A673 (cell line): Measurements from ENCODE around the gene PPP2CA. TPM values are rescaled to one million over a fixed set of nuclear protein-coding genes. Genes with fewer than 3 reads are reported as not detected.

Source experiments
- BruUV-seq: library from RNA; stranded (reverse); fragments of 400-500 nt; replicated peaks from 2 replicates; lab custom pipeline; 2021; lab: Mats Ljungman, UMichigan
- CTCF ChIA-PET: fragments of 300-600 bp; sonication (Branson Sonifier 250); formaldehyde crosslinking; loops from one replicate; lab custom pipeline; 2022; ENCODE audit warnings: antibody characterized with exemption; lab: Charles Lee
- POLR2A ChIA-PET: fragments of 300-600 bp; sonication (Branson Sonifier 250); formaldehyde crosslinking; loops from one replicate; lab custom pipeline; 2022; ENCODE audit warnings: antibody characterized with exemption; ENCODE audit not compliant: low non-redundant PET; lab: Charles Lee
- DNase-seq: peaks from one replicate; pipeline ENCODE4 v3.0.0-alpha.2; 2015; ENCODE audit warnings: low spot score
- H3K27ac ChIP-seq: fragments of 200-600 bp; sonication (generic); 2 replicates; pipeline ENCODE4 v1.5.1; 2016; ENCODE audit warnings: mixed run types, low read depth, mild to moderate bottlenecking, mixed read lengths, antibody characterized with exemption, low read length; ENCODE audit not compliant: poor library complexity, severe bottlenecking
- H3K27me3 ChIP-seq: fragments of 200-600 bp; sonication (generic); replicated peaks from 2 replicates; pipeline ENCODE4 v1.6.1; 2017; ENCODE audit warnings: mixed run types, low read depth, mild to moderate bottlenecking, mixed read lengths, antibody characterized with exemption, low read length; ENCODE audit not compliant: insufficient read depth, poor library complexity
- H3K36me3 ChIP-seq: fragments of 200-600 bp; sonication (generic); 2 replicates; pipeline ENCODE4 v1.6.1; 2016; ENCODE audit warnings: mixed run types, mild to moderate bottlenecking, mixed read lengths, antibody characterized with exemption, low read length; ENCODE audit not compliant: insufficient read depth, poor library complexity, severe bottlenecking
- H3K4me1 ChIP-seq: fragments of 200-600 bp; sonication (generic); 2 replicates; pipeline ENCODE4 v1.6.1; 2017; ENCODE audit warnings: mixed run types, mild to moderate bottlenecking, mixed read lengths, antibody characterized with exemption, low read length; ENCODE audit not compliant: insufficient read depth, poor library complexity, severe bottlenecking
- H3K4me3 ChIP-seq: fragments of 200-600 bp; sonication (generic); 2 replicates; pipeline ENCODE4 v1.5.1; 2016; ENCODE audit warnings: low read depth, mixed run types, mild to moderate bottlenecking, mixed read lengths, low read length; ENCODE audit not compliant: poor library complexity, severe bottlenecking
- H3K9me3 ChIP-seq: fragments of 200-600 bp; sonication (generic); 2 replicates; pipeline ENCODE4 v1.6.1; 2016; ENCODE audit warnings: mixed run types, low read depth, mild to moderate bottlenecking, mixed read lengths, antibody characterized with exemption, low read length; ENCODE audit not compliant: poor library complexity, severe bottlenecking
- EZH2 ChIP-seq: fragments of 200-600 bp; sonication (generic); IDR thresholded peaks from 2 replicates; pipeline ENCODE4 v1.6.1; 2017; ENCODE audit warnings: borderline replicate concordance, low read depth, mild to moderate bottlenecking, mixed read lengths, antibody characterized with exemption, low read length; ENCODE audit not compliant: poor library complexity, severe bottlenecking
- intact Hi-C: fragments of 100-400 bp; cut with micrococcal nuclease; formaldehyde crosslinking; loops from one replicate; pipeline ENCODE4 v1.10.0; 2022; ENCODE audit not compliant: unreplicated experiment
- total RNA-seq: library from RNA; stranded (reverse); gene quantifications from 2 replicates; pipeline ENCODE4 v1.2.3, GENCODE V29; 2021
- TF ChIP-seq, protein P1 (sequence below): fragments of 300-800, 200-600 bp; sonication (generic); conservative IDR thresholded peaks from 2 replicates; pipeline ENCODE4 v1.5.1; 2017; ENCODE audit warnings: low read depth, mild to moderate bottlenecking, antibody characterized with exemption, low read length, moderate library complexity, mixed read lengths

PPP2CA gene
- total RNA-seq, 1 experiment from 2014 or later: 227 TPM

DNA sequence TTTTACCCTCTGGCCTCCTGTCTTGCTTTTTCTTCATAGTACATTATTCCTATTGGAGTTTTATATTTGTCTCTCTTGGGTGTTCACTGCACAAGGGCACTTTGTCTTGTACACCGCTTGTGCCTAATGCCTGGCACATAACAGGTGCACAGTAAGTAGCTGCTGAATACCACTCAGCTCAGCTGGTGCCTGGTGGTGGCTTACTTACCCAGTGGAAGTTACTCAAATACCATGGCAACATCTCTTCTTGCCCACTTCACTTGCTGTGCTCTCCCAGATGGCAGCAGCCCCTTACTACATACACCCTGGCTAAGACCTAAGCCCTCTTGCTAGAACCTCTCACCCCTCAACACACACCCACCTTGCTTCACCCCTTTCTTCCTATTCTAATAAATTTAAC is 37.8 kb downstream of the PPP2CA start:
- Histone ChIP-seq H3K27me3 (no peaks in the 10 kb centered on the region), H3K4me3 (no peak overlapping the region), H3K9me3 (no peaks in the 10 kb centered on the region), H3K36me3 (no peaks in the 10 kb centered on the region), H3K4me1 (no peaks in the 10 kb centered on the region), H3K27ac (no peak overlapping the region)
- ChIA-PET POLR2A (no interaction called here), CTCF (no interaction called here)
- intact Hi-C loops: no loop called here
- TF ChIP-seq, protein P1, sequence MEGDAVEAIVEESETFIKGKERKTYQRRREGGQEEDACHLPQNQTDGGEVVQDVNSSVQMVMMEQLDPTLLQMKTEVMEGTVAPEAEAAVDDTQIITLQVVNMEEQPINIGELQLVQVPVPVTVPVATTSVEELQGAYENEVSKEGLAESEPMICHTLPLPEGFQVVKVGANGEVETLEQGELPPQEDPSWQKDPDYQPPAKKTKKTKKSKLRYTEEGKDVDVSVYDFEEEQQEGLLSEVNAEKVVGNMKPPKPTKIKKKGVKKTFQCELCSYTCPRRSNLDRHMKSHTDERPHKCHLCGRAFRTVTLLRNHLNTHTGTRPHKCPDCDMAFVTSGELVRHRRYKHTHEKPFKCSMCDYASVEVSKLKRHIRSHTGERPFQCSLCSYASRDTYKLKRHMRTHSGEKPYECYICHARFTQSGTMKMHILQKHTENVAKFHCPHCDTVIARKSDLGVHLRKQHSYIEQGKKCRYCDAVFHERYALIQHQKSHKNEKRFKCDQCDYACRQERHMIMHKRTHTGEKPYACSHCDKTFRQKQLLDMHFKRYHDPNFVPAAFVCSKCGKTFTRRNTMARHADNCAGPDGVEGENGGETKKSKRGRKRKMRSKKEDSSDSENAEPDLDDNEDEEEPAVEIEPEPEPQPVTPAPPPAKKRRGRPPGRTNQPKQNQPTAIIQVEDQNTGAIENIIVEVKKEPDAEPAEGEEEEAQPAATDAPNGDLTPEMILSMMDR: no peak
- TF ChIP-seq EZH2: no peak
- DNase-seq: no peak
- no TSS peak for BruUV-seq

DNA sequence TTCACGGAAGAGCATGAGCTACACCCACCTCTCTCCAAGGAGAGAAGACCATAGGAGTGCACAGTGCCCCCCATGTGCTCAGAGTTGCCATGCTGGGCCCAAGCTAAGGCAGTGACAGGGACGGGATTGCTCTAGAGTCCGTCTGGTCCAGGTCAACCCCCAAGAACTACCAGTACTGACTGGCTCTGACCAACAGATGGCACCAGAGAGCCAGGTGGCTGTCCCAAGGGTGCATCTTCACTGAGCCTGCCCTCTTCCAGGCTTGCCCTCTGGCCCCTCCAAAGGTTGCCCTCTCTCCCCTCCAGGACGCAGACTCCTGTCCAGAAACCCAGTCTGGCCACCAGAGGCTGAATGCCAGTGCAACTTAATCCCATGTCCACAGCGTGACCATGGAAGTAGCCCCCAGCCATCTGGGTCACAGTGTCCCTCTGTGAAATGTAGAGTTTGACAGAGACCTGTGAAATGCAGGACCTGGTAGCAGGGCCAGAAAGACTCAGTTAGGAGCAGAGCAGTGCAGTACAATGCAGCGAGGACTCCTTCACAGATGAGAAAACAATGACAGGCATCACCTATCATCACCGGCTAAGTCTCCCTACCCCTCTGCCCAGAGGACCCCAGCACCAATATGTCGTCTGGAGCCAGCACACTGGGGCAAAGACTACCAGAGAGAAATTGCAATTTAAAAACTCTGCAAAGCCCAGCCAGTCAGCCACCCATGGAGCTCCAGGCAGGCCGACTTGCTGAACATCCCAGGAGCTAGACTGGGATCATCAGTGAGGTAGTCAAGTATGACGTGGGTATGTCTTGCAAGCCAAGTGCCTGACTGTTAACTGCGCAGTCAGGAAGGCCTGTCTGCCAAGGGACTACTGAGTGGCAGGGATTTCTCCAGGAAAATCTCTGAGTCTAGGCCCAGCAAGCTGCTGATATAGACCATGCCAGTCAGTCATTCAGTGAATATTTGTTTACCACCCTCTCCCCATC is 41.4 kb downstream of the PPP2CA start:
- Histone ChIP-seq H3K4me1 (no peaks in the 10 kb centered on the region), H3K4me3 (no peak overlapping the region), H3K27ac (no peak overlapping the region), H3K9me3 (no peaks in the 10 kb centered on the region), H3K36me3 (no peaks in the 10 kb centered on the region), H3K27me3 (no peaks in the 10 kb centered on the region)
- TF ChIP-seq, protein P1: peak; percentile 86
- no peak for TF ChIP-seq EZH2
- DNase-seq: peak; percentile 67
- BruUV-seq: no TSS peak
- CTCF ChIA-PET: interaction anchor here (1.0 kb wide), 1 partner anchor 105 kb away, joined by 3 read pairs; no protein-coding TSS in a partner anchor
- POLR2A ChIA-PET: no interaction called here
- intact Hi-C loops: loop anchor here (2.0 to 5.0 kb wide), 2 partner anchors 104 to 398 kb away; no protein-coding TSS in a partner anchor

DNA sequence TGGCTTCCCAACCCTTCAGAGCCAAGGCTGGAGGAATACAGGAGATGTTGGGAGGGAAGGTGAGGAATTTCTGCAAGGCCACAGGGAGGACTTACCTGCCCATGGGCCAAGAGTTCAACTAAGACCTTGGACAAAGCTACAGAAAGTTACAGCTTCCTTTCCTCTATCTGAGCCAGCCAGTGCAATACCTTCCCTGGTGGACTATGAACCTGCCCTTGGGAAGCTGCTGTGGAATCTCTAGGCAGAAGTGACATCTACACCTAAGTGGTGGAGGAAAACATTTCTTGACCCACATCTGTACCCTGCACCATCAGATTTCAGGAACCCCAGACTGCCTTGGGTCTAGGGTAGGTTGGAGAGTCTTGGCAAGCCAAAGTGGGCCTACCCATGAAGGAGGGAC is 42.4 kb downstream of the PPP2CA start:
- Histone ChIP-seq H3K27me3 (no peaks in the 10 kb centered on the region), H3K9me3 (no peaks in the 10 kb centered on the region), H3K36me3 (no peaks in the 10 kb centered on the region), H3K4me1 (no peaks in the 10 kb centered on the region), H3K4me3 (no peak overlapping the region), H3K27ac (no peak overlapping the region)
- intact Hi-C loops: loop anchor here (5.0 kb wide), 1 partner anchor 399 kb away; no protein-coding TSS in a partner anchor
- ChIA-PET CTCF (interaction anchor here (1.0 kb wide), 1 partner anchor 106 kb away, joined by 3 read pairs; no protein-coding TSS in a partner anchor), POLR2A (no interaction called here)
- no TSS peak for BruUV-seq
- no peak for DNase-seq
- TF ChIP-seq, protein P1: no peak
- no peak for TF ChIP-seq EZH2
